ENCODE data around the gene NCKAP1.

The NCKAP1 gene

DNA sequence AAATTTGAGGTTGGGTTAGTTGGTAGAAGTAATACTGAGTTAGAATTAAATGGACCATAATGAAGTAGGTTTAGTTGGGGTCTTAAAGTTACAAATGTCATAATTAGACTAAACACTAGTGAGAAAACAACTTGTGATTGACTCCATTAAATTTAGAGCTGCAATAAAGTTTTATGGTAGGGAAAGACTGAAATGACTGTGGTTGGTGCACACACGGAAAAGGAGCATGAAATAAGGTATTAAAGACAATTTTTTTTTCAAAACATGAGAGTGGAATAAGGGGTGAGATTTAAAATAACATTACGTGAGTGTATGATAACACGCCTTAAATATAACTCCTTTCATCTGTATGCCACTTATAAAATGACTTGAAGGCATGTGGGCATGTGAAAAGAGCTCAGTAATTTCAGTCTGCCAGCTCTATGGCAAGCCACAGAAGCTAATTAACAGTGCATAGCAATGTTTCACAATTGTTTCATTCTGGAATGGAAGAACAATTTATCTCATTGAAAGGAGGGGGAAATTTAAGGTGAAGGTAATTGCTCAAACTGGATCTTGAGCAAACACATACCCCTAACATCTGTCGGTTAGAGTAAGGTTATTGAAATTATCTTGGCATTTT is 173.2 kb downstream of the NCKAP1 start:
- peak overlapping the region; percentile 57 for H3K4me3 ChIP-seq (ENCODE audit: insufficient read depth, low read depth, low read length)

DNA sequence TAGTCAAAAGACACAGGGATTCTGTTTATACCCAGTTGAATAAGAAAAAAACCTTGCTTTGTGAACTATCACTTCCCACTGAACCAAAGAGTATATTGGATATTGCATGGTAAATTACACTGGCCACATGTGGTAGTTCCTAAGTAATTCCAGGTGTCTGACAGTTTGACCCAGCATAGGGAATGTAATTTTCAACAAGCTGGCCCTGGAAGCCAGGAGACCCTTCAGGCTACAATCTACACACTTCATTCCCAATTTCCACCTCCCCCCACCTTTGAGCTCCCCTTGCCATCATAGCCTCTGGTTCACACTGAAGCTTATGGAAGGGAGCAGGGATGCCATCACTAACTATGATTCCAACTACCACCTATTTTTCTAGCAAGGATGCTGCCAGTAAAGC is 174.6 kb downstream of the NCKAP1 start:
- no peak overlapping the region for H3K4me3 ChIP-seq (ENCODE audit: insufficient read depth, low read depth, low read length)
- H3K4me1 ChIP-seq (ENCODE audit: control insufficient read depth, insufficient read depth, low read length): peaks cover 22% of the 10 kb centered on the region
- H3K9me3 ChIP-seq (ENCODE audit: control insufficient read depth, low read length): no peaks in the 10 kb centered on the region
- no peak overlapping the region for H3K27ac ChIP-seq (ENCODE audit: insufficient read depth, low read depth, low read length, poor library complexity, severe bottlenecking)
- no peaks in the 10 kb centered on the region for H3K36me3 ChIP-seq (ENCODE audit: control insufficient read depth, insufficient read depth, low read length)
- no peaks in the 10 kb centered on the region for H3K27me3 ChIP-seq (ENCODE audit: control insufficient read depth, insufficient read depth, low read length, poor library complexity, severe bottlenecking)

More for the DNA sequence above, 173.2 kb downstream of the NCKAP1 start:
- H3K36me3 ChIP-seq (ENCODE audit: control insufficient read depth, insufficient read depth, low read length): no peaks in the 10 kb centered on the region
- no peak overlapping the region for H3K27ac ChIP-seq (ENCODE audit: insufficient read depth, low read depth, low read length, poor library complexity, severe bottlenecking)
- H3K9me3 ChIP-seq (ENCODE audit: control insufficient read depth, low read length): no peaks in the 10 kb centered on the region
- WGBS, 2 experiments: 92 to 94% methylated on average over 2 to 3 of the region's 4 CpGs
- H3K27me3 ChIP-seq (ENCODE audit: control insufficient read depth, insufficient read depth, low read length, poor library complexity, severe bottlenecking): no peaks in the 10 kb centered on the region
- peaks cover 22% of the 10 kb centered on the region for H3K4me1 ChIP-seq (ENCODE audit: control insufficient read depth, insufficient read depth, low read length)

DNA sequence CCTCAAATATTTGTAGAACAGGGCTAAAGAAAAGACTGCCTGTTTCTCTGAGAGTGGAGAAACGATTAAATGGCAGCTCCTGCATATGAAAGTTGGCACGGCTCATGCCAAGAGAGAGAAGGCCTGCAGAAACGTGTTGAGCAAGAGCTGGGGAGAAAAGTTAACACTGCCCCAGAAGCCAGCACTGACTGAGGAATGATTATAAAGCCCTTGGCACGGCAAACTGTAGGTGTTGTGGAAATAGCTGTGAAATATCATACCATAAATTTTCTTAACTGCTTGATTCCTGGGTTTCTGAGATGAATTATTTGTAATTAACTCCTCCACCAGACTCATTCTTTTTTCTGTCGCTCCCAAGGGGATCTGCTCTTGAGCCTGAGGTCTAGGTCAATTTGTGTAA is 176.2 kb downstream of the NCKAP1 start:
- Histone ChIP-seq H3K4me1 (ENCODE audit: control insufficient read depth, insufficient read depth, low read length) (peaks cover 10% of the 10 kb centered on the region), H3K36me3 (ENCODE audit: control insufficient read depth, insufficient read depth, low read length) (no peaks in the 10 kb centered on the region), H3K9me3 (ENCODE audit: control insufficient read depth, low read length) (no peaks in the 10 kb centered on the region), H3K27me3 (ENCODE audit: control insufficient read depth, insufficient read depth, low read length, poor library complexity, severe bottlenecking) (no peaks in the 10 kb centered on the region), H3K4me3 (ENCODE audit: insufficient read depth, low read depth, low read length) (no peak overlapping the region), H3K27ac (ENCODE audit: insufficient read depth, low read depth, low read length, poor library complexity, severe bottlenecking) (no peak overlapping the region)
- WGBS, 2 experiments: 80 to 88% methylated on average over 4 of the region's 5 CpGs

DNA sequence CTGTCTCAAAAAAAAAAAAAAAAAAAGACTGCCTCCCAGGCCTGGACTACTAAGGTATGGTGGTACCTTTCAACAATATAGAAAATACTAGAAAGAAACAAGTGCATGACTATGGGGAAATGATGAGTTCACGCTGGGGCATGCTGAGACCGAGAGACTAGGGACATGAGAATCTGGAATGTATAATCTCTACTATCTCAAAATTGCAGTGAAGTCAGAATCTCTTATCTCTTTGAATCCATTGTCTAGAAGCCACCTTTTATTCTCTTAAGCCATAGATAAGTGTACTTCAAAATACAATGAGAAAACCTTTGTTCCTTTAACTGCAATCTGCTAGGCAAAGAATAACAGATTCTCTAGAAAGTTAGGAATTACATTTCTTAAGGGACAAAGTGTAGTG is 177.4 kb downstream of the NCKAP1 start:
- no peaks in the 10 kb centered on the region for H3K27me3 ChIP-seq (ENCODE audit: control insufficient read depth, insufficient read depth, low read length, poor library complexity, severe bottlenecking)
- WGBS, 2 experiments: 97 to 100% methylated on average over 2 of the region's 2 CpGs
- no peaks in the 10 kb centered on the region for H3K9me3 ChIP-seq (ENCODE audit: control insufficient read depth, low read length)
- H3K4me3 ChIP-seq (ENCODE audit: insufficient read depth, low read depth, low read length): no peak overlapping the region
- peaks cover 10% of the 10 kb centered on the region for H3K4me1 ChIP-seq (ENCODE audit: control insufficient read depth, insufficient read depth, low read length)
- no peaks in the 10 kb centered on the region for H3K36me3 ChIP-seq (ENCODE audit: control insufficient read depth, insufficient read depth, low read length)
- H3K27ac ChIP-seq (ENCODE audit: insufficient read depth, low read depth, low read length, poor library complexity, severe bottlenecking): no peak overlapping the region

Measured in ectodermal cell (in vitro differentiated cells).